ENCODE results near the gene C8A.

DNA sequence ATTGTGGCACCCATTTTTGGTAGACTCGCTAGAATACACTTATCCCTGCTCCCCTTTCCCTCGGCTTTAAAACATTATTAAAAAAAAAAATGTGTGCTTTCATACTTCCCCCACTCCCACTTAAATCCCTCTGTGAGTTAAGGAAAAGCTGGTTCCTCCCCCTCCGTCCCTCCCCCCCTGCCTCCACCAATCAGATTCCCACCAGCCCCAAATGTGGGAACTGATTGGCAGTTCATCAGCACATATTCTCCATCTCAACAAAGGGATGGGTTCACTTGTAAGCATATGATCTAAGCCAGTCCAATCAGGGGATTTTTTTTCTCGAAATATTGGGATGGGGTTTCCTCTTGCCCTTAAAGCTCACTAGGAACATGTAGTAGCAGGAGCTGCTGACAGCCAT is 24.5 kb upstream of the C8A start:
- TF ChIP-seq EP300 (IDR thresholded peaks at IDR 0.05) (no peak), POLR2AphosphoS5 (IDR thresholded peaks at IDR 0.05) (no peak)
- TF ChIP-seq, protein P1, sequence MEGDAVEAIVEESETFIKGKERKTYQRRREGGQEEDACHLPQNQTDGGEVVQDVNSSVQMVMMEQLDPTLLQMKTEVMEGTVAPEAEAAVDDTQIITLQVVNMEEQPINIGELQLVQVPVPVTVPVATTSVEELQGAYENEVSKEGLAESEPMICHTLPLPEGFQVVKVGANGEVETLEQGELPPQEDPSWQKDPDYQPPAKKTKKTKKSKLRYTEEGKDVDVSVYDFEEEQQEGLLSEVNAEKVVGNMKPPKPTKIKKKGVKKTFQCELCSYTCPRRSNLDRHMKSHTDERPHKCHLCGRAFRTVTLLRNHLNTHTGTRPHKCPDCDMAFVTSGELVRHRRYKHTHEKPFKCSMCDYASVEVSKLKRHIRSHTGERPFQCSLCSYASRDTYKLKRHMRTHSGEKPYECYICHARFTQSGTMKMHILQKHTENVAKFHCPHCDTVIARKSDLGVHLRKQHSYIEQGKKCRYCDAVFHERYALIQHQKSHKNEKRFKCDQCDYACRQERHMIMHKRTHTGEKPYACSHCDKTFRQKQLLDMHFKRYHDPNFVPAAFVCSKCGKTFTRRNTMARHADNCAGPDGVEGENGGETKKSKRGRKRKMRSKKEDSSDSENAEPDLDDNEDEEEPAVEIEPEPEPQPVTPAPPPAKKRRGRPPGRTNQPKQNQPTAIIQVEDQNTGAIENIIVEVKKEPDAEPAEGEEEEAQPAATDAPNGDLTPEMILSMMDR (IDR thresholded peaks at IDR 0.05), result no peak
